ENCODE results near the gene KIAA1671.

Gene KIAA1671

GRCh38 chr22:25213221-25213620 is 260.7 kb downstream of the KIAA1671 start:
- no peaks in the 10 kb centered on the region for H4K20me1 ChIP-seq (ENCODE audit: low read depth, low read length)

GRCh38 chr22:25216230-25216629 is 263.7 kb downstream of the KIAA1671 start:
- no peaks in the 10 kb centered on the region for H4K20me1 ChIP-seq (ENCODE audit: low read depth, low read length)
- H3K27ac ChIP-seq (ENCODE audit: low read depth, low read length), result no peak overlapping the region
- H3K4me3 ChIP-seq (ENCODE audit: insufficient read depth, low read length, poor library complexity, severe bottlenecking), result no peak overlapping the region
- no peaks in the 10 kb centered on the region for H3K9me3 ChIP-seq (ENCODE audit: insufficient read depth, low read length)
- no peak overlapping the region for H2AFZ ChIP-seq (ENCODE audit: low read depth, low read length, severe bottlenecking)
- H3K4me2 ChIP-seq (ENCODE audit: low read depth, low read length, poor library complexity, severe bottlenecking), result no peak overlapping the region
- H3K79me2 ChIP-seq (ENCODE audit: insufficient read depth, low read length), result no peaks in the 10 kb centered on the region
- no peaks in the 10 kb centered on the region for H3K9me2 ChIP-seq (replicated peaks; ENCODE audit: insufficient read depth, low read length)
- no peak overlapping the region for H3K9ac ChIP-seq (ENCODE audit: low read length)
- H3F3A ChIP-seq (ENCODE audit: insufficient read depth), result no peaks in the 10 kb centered on the region
- H3K36me3 ChIP-seq (ENCODE audit: low read length), result no peaks in the 10 kb centered on the region
- no peak for TF ChIP-seq CTCF (IDR thresholded peaks at IDR 0.05; ENCODE audit: insufficient read depth, low read length, poor library complexity, severe bottlenecking)
- no peak for TF ChIP-seq EZH2phosphoT487 (conservative IDR thresholded peaks at IDR 0.05; ENCODE audit: low read length)
- H3K27me3 ChIP-seq (ENCODE audit: low read length), result no peaks in the 10 kb centered on the region

More at GRCh38 chr22:25213221-25213620, 260.7 kb downstream of the KIAA1671 start:
- Histone ChIP-seq H3K9me2 (replicated peaks; ENCODE audit: insufficient read depth, low read length) (no peaks in the 10 kb centered on the region), H3F3A (ENCODE audit: insufficient read depth) (no peaks in the 10 kb centered on the region), H3K9me3 (ENCODE audit: insufficient read depth, low read length) (no peaks in the 10 kb centered on the region), H2AFZ (ENCODE audit: low read depth, low read length, severe bottlenecking) (no peak overlapping the region), H3K9ac (ENCODE audit: low read length) (no peak overlapping the region), H3K27me3 (ENCODE audit: low read length) (no peaks in the 10 kb centered on the region), H3K36me3 (ENCODE audit: low read length) (no peaks in the 10 kb centered on the region), H3K4me3 (ENCODE audit: insufficient read depth, low read length, poor library complexity, severe bottlenecking) (no peak overlapping the region), H3K27ac (ENCODE audit: low read depth, low read length) (no peak overlapping the region), H3K4me2 (ENCODE audit: low read depth, low read length, poor library complexity, severe bottlenecking) (no peak overlapping the region), H3K79me2 (ENCODE audit: insufficient read depth, low read length) (no peaks in the 10 kb centered on the region)
- TF ChIP-seq EZH2phosphoT487 (conservative IDR thresholded peaks at IDR 0.05; ENCODE audit: low read length) (no peak), CTCF (IDR thresholded peaks at IDR 0.05; ENCODE audit: insufficient read depth, low read length, poor library complexity, severe bottlenecking) (no peak)

GRCh38 chr22:25219211-25219689 is 266.7 kb downstream of the KIAA1671 start, which contains the start of gene CRYBB2:
Gene CRYBB2 (plus strand): TSS chr22:25219639. CDS start chr22:25221430, 1,791 bp downstream.
- no peak within 1 kb of the TSS for H3K4me3 ChIP-seq (ENCODE audit: insufficient read depth, low read length, poor library complexity, severe bottlenecking)
- TF ChIP-seq CTCF (IDR thresholded peaks at IDR 0.05; ENCODE audit: insufficient read depth, low read length, poor library complexity, severe bottlenecking), result no peak
- no peak for TF ChIP-seq EZH2phosphoT487 (conservative IDR thresholded peaks at IDR 0.05; ENCODE audit: low read length)
- H3K9ac ChIP-seq (ENCODE audit: low read length), result no peak within 1 kb of the TSS
- no peak within 1 kb of the TSS for H2AFZ ChIP-seq (ENCODE audit: low read depth, low read length, severe bottlenecking)
- no peaks in the 10 kb centered on the region for H3K9me2 ChIP-seq (replicated peaks; ENCODE audit: insufficient read depth, low read length)
- H3K36me3 ChIP-seq (ENCODE audit: low read length), result no peaks in the 10 kb centered on the region
- no peaks in the 10 kb centered on the region for H3F3A ChIP-seq (ENCODE audit: insufficient read depth)
- no peaks in the 10 kb centered on the region for H3K27me3 ChIP-seq (ENCODE audit: low read length)
- H3K4me2 ChIP-seq (ENCODE audit: low read depth, low read length, poor library complexity, severe bottlenecking), result no peak within 1 kb of the TSS
- no peaks in the 10 kb centered on the region for H3K79me2 ChIP-seq (ENCODE audit: insufficient read depth, low read length)
- H3K9me3 ChIP-seq (ENCODE audit: insufficient read depth, low read length), result no peaks in the 10 kb centered on the region
- H3K27ac ChIP-seq (ENCODE audit: low read depth, low read length), result no peak within 1 kb of the TSS
- H4K20me1 ChIP-seq (ENCODE audit: low read depth, low read length), result no peaks in the 10 kb centered on the region

All from SU-DHL-6 (cell line).